ENCODE results near the gene UBE2E2.

The UBE2E2 gene

DNA sequence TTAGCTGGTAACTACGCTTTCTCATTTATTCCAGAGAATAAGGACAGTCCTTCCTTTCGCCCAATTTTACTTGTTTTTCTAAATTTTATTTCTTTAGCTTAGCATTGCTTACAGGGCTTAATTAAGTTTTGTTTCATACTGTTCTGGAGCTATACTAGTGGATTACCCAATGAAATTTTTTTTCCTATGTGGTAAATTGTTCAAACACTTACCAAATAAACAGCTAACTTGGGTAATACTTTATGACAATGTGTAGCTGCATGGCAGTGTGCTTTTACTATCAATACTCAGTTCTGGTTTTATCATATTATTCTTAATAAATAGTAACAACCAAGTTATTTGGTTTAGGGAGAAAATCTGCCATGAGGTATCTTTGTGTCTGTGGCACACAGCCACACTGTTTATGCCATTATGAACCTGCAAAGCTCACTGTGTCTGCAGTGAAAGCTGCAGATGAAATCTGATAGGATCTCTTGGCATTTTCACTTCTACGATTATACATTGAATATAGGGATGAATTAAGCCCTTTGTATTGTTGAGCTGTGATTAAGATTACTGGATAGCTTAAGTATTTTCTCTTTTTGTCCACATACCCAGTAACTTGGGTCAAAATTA is 37.2 kb downstream of the UBE2E2 start:
- DNase-seq = peak in 2 of 4 experiments; percentile 13 to 15

DNA sequence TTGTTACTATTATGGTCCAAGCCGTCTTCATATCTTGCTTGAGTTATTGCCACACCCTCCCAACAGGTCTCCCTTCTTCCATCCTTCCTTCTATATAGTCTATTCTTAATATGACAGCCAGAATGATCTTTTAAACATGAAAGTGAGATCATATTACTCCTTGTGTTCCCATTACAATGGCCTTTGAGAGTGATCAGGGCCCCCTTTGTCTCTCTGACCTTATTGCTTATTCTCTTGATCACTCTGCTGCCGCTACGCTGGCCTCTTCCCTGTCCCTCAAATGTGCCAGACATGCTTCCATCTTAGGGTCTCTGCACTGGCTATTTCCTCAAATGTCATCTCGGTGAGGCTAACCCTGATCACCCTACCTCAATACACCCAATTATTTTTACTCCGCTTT is 38.1 kb downstream of the UBE2E2 start:
- no peak for DNase-seq

DNA sequence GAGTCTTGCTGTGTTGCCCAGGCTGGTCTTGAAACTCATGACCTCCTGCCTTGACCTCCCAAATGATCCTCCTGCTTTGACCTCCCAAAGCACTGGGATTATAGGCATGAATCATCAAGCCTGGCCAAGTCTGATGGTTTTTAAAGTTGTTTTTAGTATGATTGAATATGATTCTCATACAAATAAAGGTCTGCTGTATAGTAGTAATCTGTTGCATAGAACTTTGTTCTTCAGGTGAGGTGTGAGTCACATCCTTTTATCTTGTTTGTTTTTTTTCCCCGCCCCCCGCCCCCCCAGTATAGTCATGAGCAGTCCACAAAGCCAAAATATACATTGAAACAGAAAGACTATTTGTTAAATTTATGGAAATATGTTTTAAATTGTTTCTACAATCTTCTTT is 39.0 kb downstream of the UBE2E2 start:
- DNase-seq = no peak

DNA sequence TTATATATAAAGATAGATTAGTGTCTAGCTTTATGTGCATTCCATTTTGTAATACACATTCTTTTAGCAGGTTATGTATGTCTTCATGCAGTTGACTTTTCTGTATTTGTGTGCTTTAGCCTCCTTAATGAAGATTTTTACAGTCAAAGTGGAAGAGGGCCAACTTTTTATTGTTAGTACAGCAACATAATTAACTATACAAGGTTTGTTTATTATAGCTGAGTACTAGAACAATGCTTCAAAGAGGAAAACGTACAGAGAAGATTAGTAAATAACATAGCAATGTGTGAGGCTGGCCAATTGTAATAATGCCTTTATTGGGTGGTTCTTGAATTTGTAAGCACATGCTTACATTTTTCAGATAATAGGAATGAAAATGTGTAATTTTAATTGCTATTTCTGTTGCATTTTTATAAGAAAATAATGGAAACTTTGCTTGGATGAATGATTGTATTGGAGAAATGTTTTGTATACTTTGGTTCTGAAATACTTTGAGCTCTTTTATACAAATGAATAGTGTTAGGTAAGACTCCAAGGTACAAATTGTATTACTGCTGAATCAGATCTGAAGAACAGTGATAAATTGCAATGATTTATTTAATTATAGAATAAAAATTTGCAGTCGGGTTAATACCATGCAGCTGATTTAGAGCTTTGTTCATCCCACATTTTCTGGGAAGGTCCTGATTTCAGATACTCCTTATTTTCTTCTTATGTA is 41.4 kb downstream of the UBE2E2 start:
- no peak for DNase-seq

DNA sequence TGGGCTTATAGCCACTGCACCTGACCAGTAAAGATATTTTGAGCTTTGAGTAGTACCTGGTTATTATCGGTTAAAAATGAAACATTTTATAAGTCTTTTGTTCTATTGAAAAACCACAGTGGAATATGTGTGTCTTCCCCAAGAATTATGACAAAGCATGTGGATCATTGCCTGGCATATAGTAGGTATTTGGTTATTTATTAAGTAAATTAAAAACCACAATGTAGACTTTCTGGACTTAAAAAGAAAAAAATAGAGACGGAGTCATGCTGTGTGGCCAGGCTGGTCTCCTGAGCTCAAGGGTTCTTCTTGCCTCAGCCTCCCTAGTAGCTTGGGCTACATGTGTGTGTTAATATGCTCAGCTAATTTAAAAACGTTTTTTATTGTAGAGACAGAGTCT is 43.5 kb downstream of the UBE2E2 start:
- no peak for DNase-seq

DNA sequence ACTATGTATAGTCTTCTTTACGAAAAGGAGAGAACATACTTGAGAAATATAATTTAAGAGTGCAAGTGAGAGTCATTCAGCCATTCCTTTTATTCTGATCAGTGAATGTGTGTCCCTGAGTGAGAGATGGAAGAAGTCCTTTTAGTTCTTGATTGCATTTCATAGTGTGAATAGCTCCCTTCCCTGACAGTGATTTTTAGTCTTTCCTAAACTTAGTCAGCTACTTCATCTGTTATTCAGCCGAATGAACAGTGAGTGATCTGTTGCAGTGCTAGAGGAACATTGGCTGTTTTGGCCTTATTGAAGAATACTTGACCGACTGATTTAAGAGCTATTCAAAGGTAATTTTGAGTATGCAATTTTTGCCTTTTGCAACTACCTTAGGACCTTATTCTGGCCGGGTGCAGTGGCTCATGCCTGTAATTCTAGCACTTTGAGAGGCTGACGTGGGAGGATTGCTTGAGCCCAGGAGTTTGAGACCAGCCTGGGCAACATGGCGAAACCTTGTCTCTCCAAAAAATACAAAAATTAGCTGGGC is 45.5 kb downstream of the UBE2E2 start:
- no peak for DNase-seq

DNA sequence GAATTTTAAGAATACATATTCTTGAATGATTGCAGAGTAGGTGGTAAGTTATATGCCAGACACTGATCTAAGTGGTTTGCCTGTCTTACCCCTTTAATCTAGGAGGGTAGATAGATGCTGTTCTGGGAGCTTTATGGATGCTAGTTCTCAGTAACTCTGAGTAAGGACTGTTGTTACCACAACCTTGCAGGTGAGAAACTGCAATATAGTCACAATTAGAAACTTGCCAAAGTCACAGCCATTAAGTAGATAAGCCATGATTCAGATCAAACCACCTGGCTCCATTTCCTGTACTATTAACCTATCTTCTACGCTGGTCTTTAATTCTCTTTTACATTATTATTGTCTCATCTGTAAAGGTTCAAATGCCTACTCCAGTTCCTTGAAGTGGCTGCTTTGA is 46.8 kb downstream of the UBE2E2 start:
- DNase-seq = no peak

DNA sequence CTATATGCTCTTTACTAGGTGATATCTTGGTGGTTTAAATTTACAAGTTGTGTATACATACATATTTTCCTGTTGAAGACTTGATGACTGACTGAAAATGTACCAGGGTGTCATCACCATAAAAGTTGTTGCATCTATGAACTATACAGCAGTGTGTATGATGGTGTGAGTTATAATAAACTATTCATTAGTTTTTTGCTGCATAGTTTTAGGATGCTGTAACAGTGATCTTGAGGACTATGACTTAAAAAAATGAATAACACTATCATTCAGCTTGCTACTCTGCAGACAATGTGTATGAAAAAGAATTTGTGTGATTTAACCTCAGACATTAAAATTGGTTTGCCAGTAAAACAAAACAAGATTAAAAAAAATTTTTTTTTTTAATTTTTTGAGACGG is 49.0 kb downstream of the UBE2E2 start:
- no peak for DNase-seq

DNA sequence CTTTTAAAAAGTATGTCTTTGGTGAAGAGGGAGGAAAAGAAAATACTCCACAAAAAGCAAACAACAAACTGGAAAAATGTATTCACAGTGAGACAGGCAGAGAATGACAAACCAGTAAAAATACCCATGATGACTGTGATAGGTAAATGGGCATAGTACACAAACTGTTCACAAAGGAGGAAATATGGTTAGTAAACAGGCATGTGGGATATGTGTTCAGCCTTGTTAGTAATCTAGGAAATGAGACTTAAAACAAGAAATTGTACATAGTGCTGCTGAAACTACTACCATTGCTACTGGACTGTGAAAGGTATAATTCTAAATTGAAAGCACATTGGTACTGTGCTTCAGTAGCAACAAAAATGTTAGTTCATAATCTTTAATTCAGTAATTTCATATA is 50.1 kb downstream of the UBE2E2 start:
- DNase-seq = peak in 2 of 4 experiments; percentile 15 to 16

DNA sequence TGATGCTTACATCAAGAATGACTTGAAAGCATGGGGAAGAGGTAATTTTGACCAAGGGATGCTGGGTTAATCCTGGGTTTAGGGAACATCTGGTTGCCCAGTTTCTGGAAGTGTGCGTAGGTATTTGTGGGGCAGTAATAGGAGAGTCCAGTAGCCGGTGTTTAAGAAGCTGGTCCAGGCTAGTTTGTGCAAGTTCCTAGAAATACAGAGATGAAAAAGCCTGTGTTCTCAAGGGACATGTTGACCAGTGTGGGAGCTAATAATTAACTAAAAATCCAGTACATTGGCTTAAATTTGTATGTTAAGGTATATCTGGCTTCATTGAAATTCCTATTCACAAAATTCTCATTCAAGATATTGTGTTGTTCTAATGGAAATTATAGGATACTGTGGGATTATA is 51.2 kb downstream of the UBE2E2 start:
- no peak for DNase-seq

DNA sequence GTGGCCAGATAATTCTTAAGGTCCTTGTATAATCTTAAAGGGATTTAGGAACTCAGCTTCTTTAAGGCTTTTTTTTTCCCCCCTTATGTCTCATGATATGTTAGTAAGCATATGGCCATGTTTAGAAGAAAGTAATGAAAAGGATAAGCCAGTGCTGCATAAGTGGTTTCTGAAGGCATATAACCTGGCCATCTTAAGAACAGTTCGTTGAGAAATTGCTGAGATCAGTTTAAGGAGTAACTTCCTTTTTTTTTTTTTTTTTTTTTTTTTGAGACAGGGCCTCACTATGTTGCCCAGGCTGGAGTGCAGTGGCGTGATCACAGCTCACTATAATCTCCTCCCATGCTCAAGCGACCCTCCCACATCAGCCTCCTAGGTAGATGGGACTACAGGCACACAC is 51.7 kb downstream of the UBE2E2 start:
- DNase-seq = peak in 3 of 4 experiments; percentile 17 to 67 (median 63)

DNA sequence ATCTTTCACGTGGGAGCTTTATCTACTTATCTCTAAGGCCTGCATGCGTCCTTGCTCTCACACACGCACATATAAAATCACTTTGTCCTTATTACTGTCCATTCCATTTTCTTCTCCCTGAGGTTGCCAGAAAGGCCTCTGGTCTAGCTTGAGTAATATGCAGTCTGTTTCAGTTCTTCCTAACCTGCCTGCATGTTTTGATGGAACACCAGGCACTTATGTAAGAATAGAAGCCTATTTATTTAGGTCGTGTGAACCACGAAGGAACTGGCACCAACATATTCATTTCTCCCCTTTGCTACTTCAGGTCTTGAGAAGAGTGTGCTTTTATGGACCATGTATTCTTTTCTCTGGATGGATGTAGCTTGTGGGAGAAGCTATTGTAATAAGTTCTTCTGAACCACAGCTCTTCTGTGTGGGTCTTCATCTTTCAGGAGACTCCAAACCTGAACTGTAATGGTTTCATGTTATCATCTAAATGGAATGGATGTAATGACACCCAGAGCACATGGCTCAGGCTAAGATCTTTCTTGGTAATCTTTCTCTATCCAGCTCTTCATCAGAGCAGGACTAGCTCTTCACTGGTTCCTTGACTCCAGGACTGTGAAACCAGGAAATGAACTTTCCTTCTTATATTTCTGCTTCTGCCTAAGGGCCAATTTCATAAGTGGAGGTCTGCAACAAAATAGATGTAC is 53.8 kb downstream of the UBE2E2 start:
- DNase-seq = peak in 2 of 4 experiments; percentile 19 to 29

DNA sequence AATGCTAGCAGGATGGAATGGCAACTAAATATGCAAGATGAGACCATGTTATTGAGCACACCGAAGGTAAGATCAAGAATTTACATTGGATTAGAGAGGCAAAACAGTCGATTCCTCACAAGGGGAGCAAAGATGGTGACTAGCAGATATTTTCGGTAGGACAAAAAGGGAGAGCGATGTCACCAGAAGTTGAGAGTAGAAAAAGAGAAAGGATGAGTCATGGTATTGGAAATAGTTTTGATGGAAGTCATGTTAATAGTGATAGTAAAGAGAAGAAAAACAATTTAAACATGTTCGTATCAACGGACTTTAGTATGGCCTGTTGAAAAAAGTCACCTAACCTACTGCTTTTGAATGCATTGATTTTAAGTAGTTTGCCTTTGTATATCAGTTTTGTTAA is 55.0 kb downstream of the UBE2E2 start:
- DNase-seq = no peak

DNA sequence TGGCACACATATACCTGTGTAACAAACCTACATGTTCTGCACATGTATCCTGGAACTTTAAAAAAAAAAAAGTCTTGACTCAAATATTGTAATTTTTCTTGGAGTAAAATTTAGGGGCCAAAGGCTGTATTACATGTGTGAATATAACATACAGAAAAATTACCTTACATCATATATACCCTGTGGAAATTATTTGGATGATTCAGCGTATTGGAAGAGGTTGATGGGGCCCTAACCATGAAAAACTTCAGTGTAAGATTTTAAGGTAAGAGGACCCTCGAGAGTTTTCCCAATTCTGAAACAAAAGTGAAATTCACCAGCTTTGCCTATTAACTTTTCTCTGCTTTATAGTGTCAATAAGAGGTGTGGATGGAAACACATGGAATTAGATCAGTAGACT is 56.4 kb downstream of the UBE2E2 start:
- no peak for DNase-seq

DNA sequence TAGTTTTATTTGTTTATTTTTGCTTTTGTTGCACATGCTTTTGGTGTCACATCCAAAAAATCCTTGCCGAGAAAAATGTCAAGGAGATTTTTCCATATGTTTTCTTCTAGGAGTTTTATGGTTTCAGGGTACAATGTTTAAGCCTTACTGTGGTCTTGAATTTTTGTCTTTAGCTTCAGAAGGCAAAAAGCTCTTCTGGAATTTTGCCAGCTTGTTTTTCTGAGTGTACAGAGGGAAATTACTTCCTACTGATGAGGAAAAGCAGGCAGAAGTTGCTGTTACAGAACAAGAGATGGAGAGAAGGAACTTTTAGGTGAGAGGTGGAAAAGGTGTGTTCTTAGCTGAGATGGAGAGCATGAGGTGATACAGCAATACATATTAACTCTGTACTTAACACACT is 59.6 kb downstream of the UBE2E2 start:
- no peak for DNase-seq

DNA sequence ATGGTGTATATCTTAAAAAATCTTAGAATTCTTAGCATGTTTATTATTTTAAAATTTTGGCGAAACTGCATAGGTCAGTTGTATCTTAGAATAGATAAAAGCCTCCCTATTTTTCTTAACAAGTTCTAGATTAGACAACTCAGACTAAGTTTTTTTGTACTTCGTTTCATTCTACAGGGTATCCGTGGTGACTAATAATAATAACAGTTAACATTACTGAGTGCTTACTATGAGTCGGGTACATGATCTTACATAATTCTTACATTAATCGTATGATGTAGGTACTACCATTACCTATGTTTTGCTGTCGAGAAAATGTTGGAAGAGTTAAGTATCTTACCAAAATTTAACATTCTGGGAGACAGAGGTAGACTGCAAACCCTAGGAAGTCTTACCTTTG is 60.7 kb downstream of the UBE2E2 start:
- DNase-seq = no peak

DNA sequence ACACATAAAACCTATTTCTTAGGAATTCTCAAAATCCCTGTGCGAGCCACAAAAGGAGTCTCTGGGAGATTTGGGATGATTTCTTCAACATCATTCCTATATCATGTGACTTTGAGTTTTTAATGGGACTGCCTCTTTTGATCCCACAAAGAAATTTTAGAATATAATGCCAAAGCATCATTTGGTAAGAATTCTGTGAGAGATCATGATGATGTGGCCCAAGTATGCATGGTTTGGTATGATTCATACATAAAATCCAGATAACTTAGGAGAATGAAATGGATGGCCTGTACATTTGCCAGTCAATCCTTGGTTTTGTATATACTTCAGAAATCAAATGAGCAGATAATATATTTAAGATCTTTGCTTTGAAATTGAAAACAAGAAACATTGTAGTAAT is 61.3 kb downstream of the UBE2E2 start:
- no peak for DNase-seq

DNA sequence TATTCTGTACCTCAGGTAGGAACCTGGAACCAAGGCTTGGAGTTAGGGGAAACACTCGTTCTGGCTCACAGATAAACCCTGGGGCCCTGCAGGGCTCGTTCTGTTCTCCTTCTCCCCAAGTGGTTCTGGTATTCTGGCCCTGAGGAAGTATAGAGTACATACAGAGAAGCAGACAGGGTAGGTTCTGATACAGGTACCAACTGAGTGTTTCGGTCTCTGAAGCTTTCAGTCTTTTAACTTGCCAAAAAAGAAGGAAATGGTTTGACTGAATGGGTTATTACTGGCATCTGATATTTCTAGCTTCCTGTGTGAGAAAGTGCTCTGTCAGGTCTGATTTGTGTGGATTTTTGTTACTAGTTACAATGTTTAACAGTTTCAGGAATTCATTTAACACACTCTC is 67.3 kb downstream of the UBE2E2 start:
- no peak for DNase-seq

DNA sequence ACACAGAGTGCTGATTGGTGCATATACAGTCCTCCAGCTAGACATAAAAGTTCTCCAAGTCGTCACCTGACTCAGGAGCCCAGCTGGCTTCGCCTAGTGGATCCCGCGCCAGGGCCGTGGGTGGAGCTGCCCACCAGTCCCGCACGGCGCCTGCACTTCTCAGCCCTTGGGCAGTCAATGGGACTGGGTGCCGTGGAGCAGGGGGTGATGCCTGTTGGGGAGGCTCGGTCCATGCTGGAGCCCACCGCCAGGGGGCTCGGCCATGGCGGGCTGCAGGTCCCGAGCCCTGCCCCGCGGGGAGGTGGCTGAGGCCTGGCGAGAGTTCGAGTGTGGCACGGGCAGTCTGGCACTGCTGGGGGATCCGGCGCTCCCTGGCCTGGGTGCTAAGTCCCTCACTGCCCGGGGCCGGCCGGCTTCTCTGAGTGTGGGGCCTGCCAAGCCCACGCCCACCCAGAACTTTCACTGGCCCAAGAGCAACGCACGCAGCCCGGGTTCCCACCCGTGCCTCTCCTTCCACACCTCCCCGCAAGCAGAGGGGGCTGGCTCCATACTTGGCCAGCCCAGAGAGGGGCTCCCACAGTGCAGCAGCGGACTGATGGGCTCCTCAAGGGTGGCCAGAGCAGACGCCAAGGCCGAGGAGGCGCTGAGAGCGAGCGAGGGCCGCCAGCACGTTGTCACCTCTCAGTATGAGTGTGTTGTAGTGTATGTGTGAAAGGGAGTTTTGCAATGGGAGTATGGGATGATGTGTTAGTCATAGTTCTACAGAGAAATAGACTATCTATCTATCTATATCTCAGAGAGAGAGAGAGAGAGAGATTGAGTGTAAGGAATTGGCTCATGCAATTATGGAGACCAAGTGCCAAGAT is 69.0 kb downstream of the UBE2E2 start:
- DNase-seq = no peak

DNA sequence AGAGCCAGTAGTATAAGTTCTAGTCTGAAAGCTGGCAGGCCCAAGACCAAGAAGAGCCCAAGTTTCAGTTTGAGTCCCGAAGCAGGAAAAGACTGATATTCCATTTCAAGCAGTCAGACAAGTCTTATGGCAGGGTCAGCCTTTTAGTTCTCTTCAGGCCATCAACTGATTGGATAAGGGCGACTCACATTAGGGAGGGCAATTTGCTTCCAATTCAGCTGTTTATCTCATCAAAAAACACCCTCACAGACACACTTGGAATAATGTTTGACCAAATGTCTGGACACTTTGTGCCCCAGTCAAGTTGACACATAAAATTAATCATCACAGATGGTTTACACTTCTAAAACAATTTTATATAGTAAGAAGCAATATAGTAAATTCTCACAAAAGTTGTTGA is 69.7 kb downstream of the UBE2E2 start:
- DNase-seq = no peak

DNA sequence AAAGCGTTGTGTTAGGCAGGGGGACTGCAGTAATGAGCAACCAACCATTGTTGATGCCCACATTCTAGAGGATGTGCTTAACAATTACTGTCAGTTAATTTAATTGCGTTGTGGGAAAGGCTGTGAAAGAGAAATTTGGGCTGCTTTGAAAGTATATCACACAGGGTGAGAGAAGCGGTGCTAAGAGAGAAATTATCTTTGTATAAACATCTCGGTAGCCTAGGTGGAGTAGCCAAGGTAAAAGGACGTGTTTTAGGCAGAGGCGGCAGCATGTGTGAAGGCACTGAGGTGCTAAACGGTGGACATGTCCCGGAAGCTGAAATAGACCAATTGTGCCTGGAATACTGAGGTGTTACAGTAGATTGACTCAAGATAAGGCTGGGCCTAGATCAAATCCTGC is 71.9 kb downstream of the UBE2E2 start:
- DNase-seq = no peak

DNA sequence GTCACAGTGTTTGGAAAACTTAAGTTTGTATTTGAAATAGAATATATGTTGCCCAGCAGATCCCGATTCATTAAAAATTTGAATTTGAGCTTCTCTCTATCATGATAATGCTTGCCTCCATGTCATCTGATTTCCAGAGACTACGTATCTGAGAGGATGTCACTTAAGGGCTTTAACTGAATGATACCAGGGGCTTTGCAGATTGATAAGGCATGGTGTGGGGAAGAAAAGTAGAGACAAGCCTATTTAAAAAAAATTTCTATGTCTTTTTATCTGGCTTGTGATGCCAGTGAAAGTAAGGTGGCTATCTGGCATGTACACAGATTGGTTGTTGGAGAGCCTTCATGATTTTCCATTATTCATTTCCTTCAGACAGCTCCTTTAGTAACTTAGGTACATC is 72.7 kb downstream of the UBE2E2 start:
- DNase-seq = no peak
